Measurements from ENCODE around the gene PER3. TPM values are rescaled to one million over a fixed set of nuclear protein-coding genes. Genes with fewer than 3 reads are reported as not detected.

Gene PER3
- total RNA-seq, 1 experiment from 2014 or later, result 9.0 TPM

- Histone ChIP-seq H3K9ac (ENCODE audit: extremely low read depth, insufficient read length, low read length) (no peak overlapping the region), H3K4me1 (ENCODE audit: insufficient read depth, low read length) (no peaks in the 10 kb centered on the region), H3K27ac (ENCODE audit: insufficient read length, low read depth, low read length) (no peak overlapping the region), H2BK120ac (ENCODE audit: low read depth, low read length, poor library complexity, severe bottlenecking) (no peak overlapping the region), H3T11ph (ENCODE audit: low read length) (no peak overlapping the region), H3K4me2 (ENCODE audit: insufficient read depth, insufficient read length, low read length) (no peak overlapping the region), H3K23ac (ENCODE audit: insufficient read length, low read depth, low read length) (no peak overlapping the region), H2BK12ac (ENCODE audit: insufficient read length, low read depth, low read length) (no peak overlapping the region), H3K79me2 (ENCODE audit: insufficient read depth, low read length) (no peaks in the 10 kb centered on the region), H3K4ac (ENCODE audit: low read depth, low read length) (no peak overlapping the region), H4K5ac (ENCODE audit: insufficient read length, low read depth, low read length) (no peak overlapping the region), H3K18ac (ENCODE audit: insufficient read length, low read depth, low read length) (no peak overlapping the region), H2AK5ac (ENCODE audit: insufficient read length, low read length) (no peak overlapping the region), H2BK15ac (ENCODE audit: low read depth, low read length) (no peak overlapping the region), H3K27me3 (ENCODE audit: insufficient read depth, low read length) (no peaks in the 10 kb centered on the region), H4K8ac (replicated peaks; ENCODE audit: insufficient read length, low read depth, low read length) (no peak overlapping the region), H3K56ac (ENCODE audit: insufficient read length, low read depth, low read length) (no peak overlapping the region), H2BK20ac (ENCODE audit: low read depth, low read length, poor library complexity, severe bottlenecking) (no peak overlapping the region), H3K14ac (ENCODE audit: insufficient read depth, low read length) (no peak overlapping the region), H3K79me1 (ENCODE audit: insufficient read depth, low read depth, low read length, poor library complexity, severe bottlenecking) (no peaks in the 10 kb centered on the region), H3K23me2 (ENCODE audit: insufficient read length, low read depth, low read length, poor library complexity, severe bottlenecking) (no peaks in the 10 kb centered on the region), H2BK5ac (ENCODE audit: insufficient read length, low read length) (no peak overlapping the region), H4K20me1 (ENCODE audit: control insufficient read depth, insufficient read depth, insufficient read length) (no peaks in the 10 kb centered on the region), H4K91ac (ENCODE audit: insufficient read length, low read depth, low read length) (no peak overlapping the region), H3K9me3 (ENCODE audit: control insufficient read depth, low read depth, low read length) (peaks cover 11% of the 10 kb centered on the region), H2AFZ (ENCODE audit: low read length) (no peak overlapping the region)
- WGBS (ENCODE audit: extremely low coverage, insufficient read length, low lambda C conversion rate), result no CpG with 5 or more reads among the region's 3 CpGs
- H3K4me1 Mint-ChIP-seq, result no peaks in the 10 kb centered on the region
- H3K9me3 Mint-ChIP-seq, result peaks cover 17 to 19% of the 10 kb centered on the region in 2 experiments
- no peak overlapping the region for H3K4me3 Mint-ChIP-seq
- H3K27me3 Mint-ChIP-seq (ENCODE audit: low read depth), result no peaks in the 10 kb centered on the region; the same call in 1 of the 2 replicates
- no peak for DNase-seq
- no peak for TF ChIP-seq CTCF (conservative IDR thresholded peaks at IDR 0.05)
- H3K27ac Mint-ChIP-seq, result no peak overlapping the region
- H3K36me3 Mint-ChIP-seq (ENCODE audit: insufficient read depth in 1 of 3, low read depth in 3 of 3), result peaks cover 30 to 33% (median 32%) of the 10 kb centered on the region in 3 experiments
Observed at GRCh38 chr1:7813677-7814373, 29.7 kb downstream of the PER3 start.

All from H9 (cell line).